Lower leg skin (tissue), 4 donors: ENCODE data around the gene LRRC43. TPM values are rescaled to one million over a fixed set of nuclear protein-coding genes. Genes with fewer than 3 reads are reported as not detected.

Experiments used
- DNase-seq, 2 donors: peaks; one replicate each; pipeline ENCODE4 v3.0.0-alpha.2; 2019; ENCODE audit warnings: low spot score in 2 of 2
- H3K4me3 ChIP-seq: fragments of 200-600 bp; sonication (generic); 2 replicates; pipeline ENCODE4 v1.5.1; 2017; ENCODE audit warnings: mild to moderate bottlenecking, low read depth; ENCODE audit not compliant: poor library complexity, severe bottlenecking
- CTCF ChIP-seq, 3 donors: fragments of 450-650 bp; IDR thresholded peaks; one replicate each; pipeline ENCODE4 v1.5.1; 2016; ENCODE audit warnings: antibody characterized with exemption in 3 of 3, mild to moderate bottlenecking in 3 of 3, moderate library complexity in 2 of 3
- POLR2A ChIP-seq, 2 donors: fragments of 450-650 bp; IDR thresholded peaks; one replicate each; pipeline ENCODE4 v1.6.1; 2016 to 2017; ENCODE audit warnings: antibody characterized with exemption in 2 of 2, mild to moderate bottlenecking in 1 of 2, moderate library complexity in 1 of 2
- WGBS, 2 donors: methylation state at CpG; one replicate each; pipeline ENCODE4 v1.1.5; 2018; 5-methylcytosine and 5-hydroxymethylcytosine counted together
- intact Hi-C: fragments of 100-400 bp; cut with DNase I; formaldehyde crosslinking; loops from one replicate; pipeline ENCODE4 v1.15.0; 2023; ENCODE audit warnings: low total_unique reads
- total RNA-seq, 4 donors: library from RNA; depleted of rRNA; stranded (reverse); fragments of >200 nt; gene quantifications; one replicate each; pipeline ENCODE4 v1.1.0, GENCODE V29; 2016

The LRRC43 gene
- total RNA-seq, 4 donors from 2014 or later = 1.2 to 2.3 TPM; not detected in 2

DNA sequence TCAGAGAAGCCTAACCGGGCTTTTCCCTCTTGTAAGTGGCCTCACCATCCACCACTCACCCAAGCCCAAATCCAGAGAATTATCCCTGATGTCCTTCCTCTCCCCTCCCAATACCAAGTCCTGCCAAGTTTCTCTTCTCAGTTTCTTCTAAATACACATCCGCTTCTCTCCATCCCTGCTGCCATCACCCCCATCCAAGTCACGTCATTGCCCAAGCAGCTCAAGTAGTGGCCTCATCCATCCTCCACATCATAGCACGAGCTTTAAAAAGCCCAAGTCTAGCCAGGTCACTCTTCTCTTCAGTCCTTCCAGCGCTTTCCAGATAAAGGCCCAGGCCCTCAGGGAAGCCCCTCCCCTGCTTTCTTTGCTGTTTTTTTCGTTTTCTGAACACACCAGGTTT, 34.3 kb upstream of the LRRC43 start:
- no peak for DNase-seq
- intact Hi-C loops = no loop called here
- no peak overlapping the region for H3K4me3 ChIP-seq
- TF ChIP-seq CTCF (IDR thresholded peaks at IDR 0.05) (no peak), POLR2A (IDR thresholded peaks at IDR 0.05) (no peak)
- 60 to 66% methylated on average over 6 of the region's 6 CpGs for WGBS, 2 donors

DNA sequence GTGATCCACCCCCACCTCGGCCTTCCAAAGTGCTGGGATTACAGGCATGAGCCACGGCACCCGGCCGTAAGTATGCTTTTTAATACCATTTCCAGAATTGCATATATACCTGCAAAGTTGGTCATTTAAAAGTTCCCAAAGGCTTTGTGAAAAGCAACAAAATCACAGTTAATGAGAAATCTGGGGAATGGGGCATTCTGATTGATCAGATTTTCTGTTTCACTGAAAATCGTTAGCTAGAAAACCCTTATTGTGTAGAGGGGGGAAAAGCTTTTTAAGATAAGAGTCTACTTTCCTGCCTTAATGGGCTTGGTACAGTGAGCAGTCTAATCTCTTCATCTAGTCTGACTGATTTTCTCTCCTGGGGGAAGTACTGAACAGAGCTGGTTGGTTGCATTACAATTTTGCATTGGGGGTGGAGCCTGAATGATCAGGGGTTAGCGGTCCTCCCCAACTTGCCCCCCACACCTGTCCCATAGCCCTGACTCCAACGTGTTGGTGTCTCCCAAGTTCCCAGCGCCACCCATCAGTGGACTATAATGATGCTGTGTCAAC, 32.7 kb upstream of the LRRC43 start:
- TF ChIP-seq POLR2A (IDR thresholded peaks at IDR 0.05) = no peak
- TF ChIP-seq CTCF (IDR thresholded peaks at IDR 0.05) = no peak
- intact Hi-C loops = no loop called here
- no peak overlapping the region for H3K4me3 ChIP-seq
- DNase-seq = no peak
- WGBS, 2 donors = 72 to 80% methylated on average over 8 of the region's 8 CpGs

GRCh38 chr12:122152754-122153153, 30.2 kb upstream of the LRRC43 start:
- intact Hi-C loops = no loop called here
- WGBS, 2 donors = 76 to 90% methylated on average over 9 of the region's 9 CpGs
- TF ChIP-seq POLR2A (IDR thresholded peaks at IDR 0.05) (no peak), CTCF (IDR thresholded peaks at IDR 0.05) (no peak)

DNA sequence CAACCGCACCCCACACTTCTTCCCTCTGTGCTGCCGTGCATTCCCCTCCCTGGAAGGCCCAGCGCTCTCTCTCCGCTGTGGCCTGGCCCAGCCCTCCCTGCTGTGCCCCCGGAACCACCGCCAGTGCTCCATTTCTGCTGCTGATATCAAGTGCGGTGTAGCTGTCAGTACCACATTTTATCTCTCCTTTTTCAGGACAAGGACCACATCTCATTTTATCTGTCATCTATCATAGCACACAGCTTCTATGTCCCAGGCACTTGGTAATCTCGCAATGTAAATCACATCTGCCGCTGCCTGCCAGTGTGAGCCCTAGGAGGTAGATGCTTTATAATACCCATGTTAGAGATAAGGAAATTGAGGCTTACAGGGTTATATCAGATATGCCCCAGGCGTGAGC, 27.2 kb upstream of the LRRC43 start:
- no peak for DNase-seq
- TF ChIP-seq CTCF (IDR thresholded peaks at IDR 0.05) (no peak), POLR2A (IDR thresholded peaks at IDR 0.05) (no peak)
- no peak overlapping the region for H3K4me3 ChIP-seq
- WGBS, 2 donors = 72 to 83% methylated on average over 10 of the region's 10 CpGs
- intact Hi-C loops = no loop called here

More at GRCh38 chr12:122152754-122153153, 30.2 kb upstream of the LRRC43 start:
- no peak overlapping the region for H3K4me3 ChIP-seq
- DNase-seq = no peak

DNA sequence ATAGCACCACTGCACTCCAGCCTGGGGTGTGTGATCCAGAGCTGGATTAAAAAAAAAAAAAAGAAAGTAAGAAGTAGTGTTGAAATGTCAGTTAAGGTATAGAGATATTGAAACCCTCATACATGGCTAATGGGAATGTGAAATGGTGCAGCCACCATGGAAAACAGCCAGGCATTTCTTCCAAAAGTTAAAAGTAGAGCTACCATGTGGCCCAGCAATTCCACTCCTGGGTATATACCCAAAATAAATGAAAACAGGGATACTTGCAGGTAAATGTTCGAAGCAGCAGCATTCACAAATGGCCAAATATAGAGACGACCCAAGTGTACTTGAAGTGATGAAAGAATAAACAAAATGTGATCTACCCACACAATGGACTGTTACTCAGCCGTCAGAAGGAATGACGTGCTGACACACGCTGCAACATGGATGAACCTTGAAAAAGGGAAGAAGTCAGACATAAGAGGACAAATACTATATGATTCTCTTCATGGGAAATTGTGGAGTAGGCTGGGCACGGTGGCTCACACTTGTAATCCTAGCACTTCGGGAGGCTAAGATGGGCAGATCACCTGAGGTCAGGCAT, 24.1 kb upstream of the LRRC43 start:
- no peak for DNase-seq
- intact Hi-C loops = no loop called here
- no peak overlapping the region for H3K4me3 ChIP-seq
- TF ChIP-seq POLR2A (IDR thresholded peaks at IDR 0.05) (no peak), CTCF (IDR thresholded peaks at IDR 0.05) (no peak)
- 77 to 86% methylated on average over 7 of the region's 7 CpGs for WGBS, 2 donors

DNA sequence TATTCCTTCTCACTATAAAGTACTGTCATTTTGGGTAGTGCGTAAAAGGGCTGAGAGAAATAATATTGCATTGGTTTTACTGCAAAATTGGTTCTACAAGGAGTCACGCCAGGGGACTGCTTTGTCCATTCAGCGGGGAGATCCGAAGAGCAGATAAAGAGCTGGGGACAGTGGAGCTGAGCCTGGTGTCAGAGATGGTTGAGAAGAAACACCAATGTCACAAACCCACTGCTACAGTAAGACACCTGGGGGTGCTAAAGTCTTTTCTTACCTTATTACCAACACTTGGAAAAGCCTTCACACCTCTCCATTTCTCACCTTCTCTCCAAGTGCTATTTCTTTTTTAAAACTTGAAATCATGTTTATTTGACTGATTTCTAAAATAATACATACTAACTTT, 23.0 kb upstream of the LRRC43 start:
- 69 to 76% methylated on average over 4 of the region's 4 CpGs for WGBS, 2 donors

More for the DNA sequence above, 23.0 kb upstream of the LRRC43 start:
- no peak for DNase-seq
- intact Hi-C loops = no loop called here
- H3K4me3 ChIP-seq = no peak overlapping the region
- TF ChIP-seq POLR2A (IDR thresholded peaks at IDR 0.05) = no peak
- TF ChIP-seq CTCF (IDR thresholded peaks at IDR 0.05) = no peak
